PC-3 (cell line): ENCODE measurements around the gene SLC39A11.

ENCODE experiments used
- EZH2 ChIP-seq: fragments of 300-600 bp; sonication (generic); IDR thresholded peaks from one replicate; pipeline ENCODE4 v1.6.1; 2017; ENCODE audit warnings: antibody characterized with exemption, mild to moderate bottlenecking, low read length; ENCODE audit not compliant: unreplicated experiment
- EZH2phosphoT487 ChIP-seq: fragments of 300-600 bp; sonication (generic); IDR thresholded peaks from 2 replicates; pipeline ENCODE4 v1.6.1; 2018; ENCODE audit warnings: mild to moderate bottlenecking, antibody characterized with exemption, low read length, borderline replicate concordance
- TF ChIP-seq, protein P1 (sequence below): fragments of 300-600 bp; sonication (generic); conservative IDR thresholded peaks from 2 replicates; pipeline ENCODE4 v1.5.1; 2017; ENCODE audit warnings: antibody characterized with exemption, low read depth, mild to moderate bottlenecking, low read length

DNA sequence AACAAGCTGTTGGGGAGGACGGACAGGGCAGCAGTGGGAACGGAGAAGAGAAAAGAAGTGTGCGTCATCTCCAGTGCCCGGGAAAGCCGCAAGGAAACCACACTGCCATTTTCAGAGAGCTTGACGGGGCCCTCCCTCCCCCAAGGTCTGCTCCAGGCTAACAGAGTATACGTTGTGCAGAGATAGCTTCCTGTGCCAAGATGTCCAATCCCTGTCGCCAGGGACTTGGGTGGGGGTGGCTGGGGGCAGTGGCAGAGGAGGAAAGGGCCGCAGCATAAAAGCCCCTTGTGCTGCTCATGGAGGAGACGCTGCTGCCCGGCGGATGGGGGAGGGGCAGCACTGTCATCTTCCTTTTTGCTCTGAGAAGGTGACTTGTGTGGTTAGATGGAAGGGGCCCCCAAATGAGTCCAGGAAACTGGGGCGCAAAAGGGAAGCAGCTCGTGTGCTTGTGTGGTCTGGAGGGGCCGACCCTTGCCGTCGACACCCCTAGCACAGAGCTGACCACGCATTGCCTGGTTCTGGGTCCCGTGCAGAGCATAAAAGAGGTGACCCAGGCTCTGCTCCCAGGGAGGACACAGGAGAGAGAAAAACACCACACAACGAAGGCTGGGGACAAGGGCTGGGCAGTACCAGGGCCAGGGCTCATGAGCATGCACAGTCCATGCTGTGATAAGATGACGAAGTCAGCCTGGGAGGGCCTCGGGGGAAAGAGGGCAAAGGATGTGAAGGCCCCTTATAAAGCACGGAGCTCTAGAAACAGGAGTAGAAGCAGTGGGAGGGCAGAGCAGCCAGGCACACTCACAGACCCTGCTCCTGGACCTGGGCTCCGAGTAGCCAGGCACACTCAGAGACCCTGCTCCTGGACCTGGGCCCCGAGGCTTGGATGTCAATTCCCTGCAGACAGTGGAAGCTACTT, 372.7 kb downstream of the SLC39A11 start:
- TF ChIP-seq, protein P1, sequence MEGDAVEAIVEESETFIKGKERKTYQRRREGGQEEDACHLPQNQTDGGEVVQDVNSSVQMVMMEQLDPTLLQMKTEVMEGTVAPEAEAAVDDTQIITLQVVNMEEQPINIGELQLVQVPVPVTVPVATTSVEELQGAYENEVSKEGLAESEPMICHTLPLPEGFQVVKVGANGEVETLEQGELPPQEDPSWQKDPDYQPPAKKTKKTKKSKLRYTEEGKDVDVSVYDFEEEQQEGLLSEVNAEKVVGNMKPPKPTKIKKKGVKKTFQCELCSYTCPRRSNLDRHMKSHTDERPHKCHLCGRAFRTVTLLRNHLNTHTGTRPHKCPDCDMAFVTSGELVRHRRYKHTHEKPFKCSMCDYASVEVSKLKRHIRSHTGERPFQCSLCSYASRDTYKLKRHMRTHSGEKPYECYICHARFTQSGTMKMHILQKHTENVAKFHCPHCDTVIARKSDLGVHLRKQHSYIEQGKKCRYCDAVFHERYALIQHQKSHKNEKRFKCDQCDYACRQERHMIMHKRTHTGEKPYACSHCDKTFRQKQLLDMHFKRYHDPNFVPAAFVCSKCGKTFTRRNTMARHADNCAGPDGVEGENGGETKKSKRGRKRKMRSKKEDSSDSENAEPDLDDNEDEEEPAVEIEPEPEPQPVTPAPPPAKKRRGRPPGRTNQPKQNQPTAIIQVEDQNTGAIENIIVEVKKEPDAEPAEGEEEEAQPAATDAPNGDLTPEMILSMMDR, result no peak
- no peak for TF ChIP-seq EZH2phosphoT487
- TF ChIP-seq EZH2, result no peak
